Brain pericyte (primary cell): ENCODE measurements around the gene UVRAG.

Experiments used
- DNase-seq: peaks from one replicate; pipeline ENCODE4 v3.0.0-alpha.2; 2012; ENCODE audit warnings: low read depth, low spot score

Gene UVRAG

DNA sequence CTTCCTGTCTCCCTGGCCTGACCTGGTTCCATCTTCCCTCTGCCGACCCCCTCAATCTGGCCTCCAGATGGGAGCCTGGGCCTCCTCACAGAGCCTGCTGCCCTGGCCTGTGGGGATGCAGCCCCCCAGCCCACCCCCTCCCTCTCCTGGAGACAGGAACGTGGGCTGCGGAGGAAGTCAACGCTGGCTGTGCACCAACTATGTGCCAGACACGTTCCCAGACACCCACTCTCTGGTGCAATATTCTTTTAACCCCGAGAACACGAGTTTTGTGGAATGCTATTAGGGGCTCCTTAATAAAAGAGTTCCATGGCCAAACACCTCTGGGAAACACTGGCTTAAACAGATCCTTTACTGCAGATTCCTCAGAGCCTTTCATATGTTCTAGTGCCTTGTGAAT lies 375.4 kb downstream of the UVRAG start:
- DNase-seq = no peak
